Right ventricle myocardium inferior (tissue), 1 donor: ENCODE results near the gene CAPN13. TPM values are rescaled to one million over a fixed set of nuclear protein-coding genes. Genes with fewer than 3 reads are reported as not detected.

Experiments used
- ATAC-seq: fragments of 200-7000 bp; cut with Tn5 transposase; one replicate; pipeline ENCODE4 v1.9.1; 2020; ENCODE audit warnings: mild to moderate bottlenecking, moderate library complexity
- DNase-seq: peaks from one replicate; pipeline ENCODE4 v3.0.0; 2021; ENCODE audit errors: missing footprints
- intact Hi-C: fragments of 100-400 bp; cut with DNase I; formaldehyde crosslinking; loops from one replicate; pipeline ENCODE4 v1.11.0; 2022
- total RNA-seq: library from RNA; stranded (reverse); fragmentation: NEBNext Ultra II Directional; extraction: Animal tissue kit (Norgen Biotek cat#: 25700); gene quantifications from one replicate; pipeline ENCODE4 v1.2.1, GENCODE V29; 2021
- donor health status: DM: no; HTN: yes; CAD: no; lungs with severe emphysema.

Gene CAPN13
- total RNA-seq, 1 donor from 2014 or later: not detected

GRCh38 chr2:30736461-30737325, 70.6 kb downstream of the CAPN13 start:
- ATAC-seq (no peak), DNase-seq (no peak)
- intact Hi-C loops: no loop called here

GRCh38 chr2:30733876-30734520, 73.2 kb downstream of the CAPN13 start:
- ATAC-seq (no peak), DNase-seq (no peak)
- intact Hi-C loops: no loop called here

DNA sequence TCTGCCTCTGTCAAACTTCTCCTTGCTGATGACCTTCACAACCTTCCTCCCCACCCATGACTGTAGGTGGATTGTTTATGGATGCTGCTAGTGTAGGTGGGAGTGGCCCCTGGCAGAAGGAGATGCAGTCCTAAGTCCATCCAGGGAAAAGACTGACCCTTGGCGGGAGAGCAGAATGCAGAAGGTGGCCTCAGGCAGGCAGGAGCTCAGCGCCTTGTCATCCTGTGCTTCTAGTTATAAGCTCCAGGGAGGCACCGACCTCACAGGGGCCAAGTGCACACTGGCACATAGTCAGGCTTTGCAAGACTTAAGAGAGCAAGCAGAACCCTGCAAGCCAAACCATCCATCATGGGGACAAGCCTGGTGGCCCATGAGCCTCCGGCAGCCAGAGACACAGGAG, 74.4 kb downstream of the CAPN13 start:
- intact Hi-C loops: no loop called here

GRCh38 chr2:30732376-30732775, 74.9 kb downstream of the CAPN13 start:
- DNase-seq: no peak

More for the DNA sequence above, 74.4 kb downstream of the CAPN13 start:
- no peak for ATAC-seq
- DNase-seq: no peak

GRCh38 chr2:30731706-30732105, 75.5 kb downstream of the CAPN13 start:
- no peak for ATAC-seq
- intact Hi-C loops: no loop called here

More at GRCh38 chr2:30732376-30732775, 74.9 kb downstream of the CAPN13 start:
- intact Hi-C loops: no loop called here
- ATAC-seq: no peak

GRCh38 chr2:30730736-30731647, 76.3 kb downstream of the CAPN13 start:
- intact Hi-C loops: no loop called here
- ATAC-seq: no peak
- DNase-seq: no peak

More at GRCh38 chr2:30731706-30732105, 75.5 kb downstream of the CAPN13 start:
- DNase-seq: no peak

GRCh38 chr2:30729031-30729430, 78.2 kb downstream of the CAPN13 start:
- DNase-seq: no peak
- intact Hi-C loops: no loop called here
- no peak for ATAC-seq

- intact Hi-C loops: no loop called here
- ATAC-seq: no peak
- DNase-seq: peak; percentile 5
Observed at GRCh38 chr2:30722936-30723725, 84.1 kb downstream of the CAPN13 start.

DNA sequence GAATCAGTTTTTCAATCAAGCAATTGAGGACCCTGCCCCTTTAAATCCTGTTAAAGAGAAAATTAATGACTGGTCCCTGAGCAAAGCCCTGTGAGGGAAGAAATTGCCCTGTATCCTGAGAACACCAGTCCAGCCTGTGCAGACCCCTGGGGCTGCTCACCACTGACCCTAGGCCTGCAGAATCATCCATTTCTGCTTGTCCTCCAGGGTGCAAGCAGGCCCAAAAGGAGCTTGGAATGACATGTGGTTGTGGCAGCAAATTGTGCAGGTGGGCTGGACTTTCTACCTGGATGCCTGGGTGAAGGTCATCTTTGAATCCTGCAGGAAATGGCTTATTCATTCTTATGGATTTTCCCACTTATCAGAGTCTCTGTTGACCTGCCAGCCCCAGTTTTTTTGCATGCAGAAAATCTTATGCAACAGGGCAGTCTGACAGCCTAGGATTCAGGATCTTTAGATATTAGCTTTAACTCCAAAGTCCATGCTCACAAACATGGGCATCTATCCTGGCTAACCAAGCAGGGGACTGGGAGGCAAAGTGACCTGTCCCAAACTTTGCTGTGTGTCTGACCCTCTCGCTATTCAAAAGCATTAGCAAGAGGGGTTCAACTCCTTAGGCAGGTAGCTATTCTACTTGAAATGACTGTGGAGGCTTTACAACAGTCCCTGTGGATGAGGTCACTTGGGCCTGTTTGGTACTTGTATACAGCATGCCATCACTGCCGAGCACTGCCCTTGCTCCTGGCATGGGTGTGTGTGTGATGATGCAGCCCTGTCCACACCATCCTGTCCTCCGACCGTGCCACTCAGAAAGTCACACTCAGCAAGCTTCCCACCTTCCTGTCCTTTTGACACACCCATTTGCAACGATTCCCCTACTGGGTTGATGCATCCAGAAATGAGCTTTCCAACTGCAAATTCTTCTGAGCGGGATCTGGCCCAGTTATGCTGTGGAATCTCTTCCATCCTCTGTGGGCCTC, 85.3 kb downstream of the CAPN13 start:
- DNase-seq: peak; percentile 39

GRCh38 chr2:30721241-30721640, 86.0 kb downstream of the CAPN13 start:
- intact Hi-C loops: no loop called here
- DNase-seq (peak; percentile 47), ATAC-seq (no peak)

More for the DNA sequence above, 85.3 kb downstream of the CAPN13 start:
- no peak for ATAC-seq
- intact Hi-C loops: no loop called here

GRCh38 chr2:30717081-30717650, 90.1 kb downstream of the CAPN13 start:
- DNase-seq: no peak

DNA sequence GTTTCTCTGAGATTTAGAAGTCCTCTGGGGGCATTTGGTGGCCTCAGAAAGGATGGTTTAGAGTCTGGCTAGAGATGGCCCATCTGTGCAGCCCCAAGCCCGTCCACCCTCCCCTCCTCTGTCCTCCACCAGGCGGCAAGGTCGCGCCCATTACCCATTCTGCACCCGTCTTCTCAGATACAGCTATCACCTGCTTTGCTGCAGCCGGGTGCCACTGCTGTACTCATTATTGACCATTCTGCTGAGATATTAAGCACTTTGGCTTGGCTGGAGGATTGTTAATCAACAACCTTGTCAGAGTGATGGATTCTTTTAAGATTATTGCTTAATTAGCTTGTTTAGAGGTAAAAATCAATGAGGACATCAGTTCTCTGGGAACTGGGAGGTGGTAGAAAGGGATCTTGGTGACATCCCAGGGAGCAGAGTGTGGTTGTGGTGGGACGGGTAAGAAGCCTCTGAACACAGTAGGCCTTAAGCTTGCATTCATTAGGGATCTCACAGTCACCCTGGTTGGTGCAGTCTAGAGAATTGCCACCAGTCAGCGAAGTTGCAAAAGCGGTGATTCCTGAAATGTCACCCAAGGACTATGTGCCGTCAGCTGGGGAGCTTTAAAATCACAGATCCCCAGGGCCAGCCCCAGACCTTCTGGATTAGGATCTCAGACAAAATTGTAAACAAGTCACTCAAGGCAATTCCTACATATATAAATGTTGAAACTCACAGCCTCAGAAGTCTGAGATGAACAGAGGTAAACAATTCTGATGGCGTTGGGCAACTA, 90.9 kb downstream of the CAPN13 start:
- no peak for ATAC-seq
- intact Hi-C loops: loop anchor here (10.0 kb wide), 2 partner anchors 518 to 1118 kb away; partner anchors contain the start of gene EHD3
- DNase-seq: no peak

More at GRCh38 chr2:30717081-30717650, 90.1 kb downstream of the CAPN13 start:
- intact Hi-C loops: loop anchor here (10.0 kb wide), 2 partner anchors 518 to 1118 kb away; partner anchors contain the start of gene EHD3
- ATAC-seq: no peak

GRCh38 chr2:30714811-30715709, 92.2 kb downstream of the CAPN13 start:
- no peak for ATAC-seq
- DNase-seq: no peak
- intact Hi-C loops: loop anchor here (1.0 to 10.0 kb wide), 6 partner anchors 148 to 1120 kb away; partner anchors contain the start of gene EHD3

DNA sequence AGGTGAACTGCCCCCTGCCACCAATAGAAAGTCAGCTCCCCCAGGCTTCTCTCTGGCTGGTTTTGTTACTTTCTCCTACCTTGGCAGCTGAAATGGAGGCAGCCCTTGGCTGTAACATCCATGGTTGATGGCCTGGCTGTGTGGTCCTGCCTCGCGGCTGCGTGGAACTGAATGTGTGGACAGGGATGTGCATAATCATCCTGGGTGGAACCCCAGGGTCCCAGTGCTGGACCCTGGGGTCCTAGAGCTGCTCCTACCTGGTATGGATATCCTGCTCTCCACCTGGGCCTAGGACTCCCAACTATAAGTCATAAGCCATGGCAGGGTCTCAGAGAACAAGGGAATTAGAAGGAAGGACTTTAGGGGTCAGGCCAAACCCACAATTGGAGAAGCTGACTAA, 93.5 kb downstream of the CAPN13 start:
- DNase-seq: no peak
- no peak for ATAC-seq
- intact Hi-C loops: loop anchor here (1.0 to 10.0 kb wide), 6 partner anchors 149 to 1121 kb away; partner anchors contain the start of gene EHD3

DNA sequence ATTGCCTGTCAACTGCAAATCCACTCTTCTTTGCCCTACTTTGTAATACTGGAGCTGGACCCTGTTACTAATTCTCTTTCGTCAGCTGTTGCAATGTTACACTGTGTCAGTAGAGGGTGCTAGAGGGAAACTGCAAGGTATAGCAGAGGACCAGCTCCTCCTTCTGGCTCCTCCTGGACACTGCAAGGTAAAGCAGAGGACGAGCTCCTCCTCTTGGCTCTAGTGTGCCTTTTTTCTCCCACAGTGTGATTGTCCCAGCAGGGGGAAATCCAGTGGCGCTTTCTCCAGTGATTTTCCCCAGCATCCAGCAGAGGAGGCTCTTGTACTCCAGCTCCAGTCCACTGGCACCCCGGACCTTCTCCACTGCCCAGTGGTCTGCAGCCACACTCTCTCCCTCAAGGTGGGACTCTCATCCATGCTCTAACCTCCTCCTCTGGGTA, 95.6 kb downstream of the CAPN13 start:
- DNase-seq: peak; percentile 79
- intact Hi-C loops: loop anchor here (5.0 to 10.0 kb wide), 3 partner anchors 523 to 1123 kb away; partner anchors contain the start of gene EHD3
- ATAC-seq: peak; percentile 79
